ENCODE data around the gene ASPSCR1.

The ASPSCR1 gene

DNA sequence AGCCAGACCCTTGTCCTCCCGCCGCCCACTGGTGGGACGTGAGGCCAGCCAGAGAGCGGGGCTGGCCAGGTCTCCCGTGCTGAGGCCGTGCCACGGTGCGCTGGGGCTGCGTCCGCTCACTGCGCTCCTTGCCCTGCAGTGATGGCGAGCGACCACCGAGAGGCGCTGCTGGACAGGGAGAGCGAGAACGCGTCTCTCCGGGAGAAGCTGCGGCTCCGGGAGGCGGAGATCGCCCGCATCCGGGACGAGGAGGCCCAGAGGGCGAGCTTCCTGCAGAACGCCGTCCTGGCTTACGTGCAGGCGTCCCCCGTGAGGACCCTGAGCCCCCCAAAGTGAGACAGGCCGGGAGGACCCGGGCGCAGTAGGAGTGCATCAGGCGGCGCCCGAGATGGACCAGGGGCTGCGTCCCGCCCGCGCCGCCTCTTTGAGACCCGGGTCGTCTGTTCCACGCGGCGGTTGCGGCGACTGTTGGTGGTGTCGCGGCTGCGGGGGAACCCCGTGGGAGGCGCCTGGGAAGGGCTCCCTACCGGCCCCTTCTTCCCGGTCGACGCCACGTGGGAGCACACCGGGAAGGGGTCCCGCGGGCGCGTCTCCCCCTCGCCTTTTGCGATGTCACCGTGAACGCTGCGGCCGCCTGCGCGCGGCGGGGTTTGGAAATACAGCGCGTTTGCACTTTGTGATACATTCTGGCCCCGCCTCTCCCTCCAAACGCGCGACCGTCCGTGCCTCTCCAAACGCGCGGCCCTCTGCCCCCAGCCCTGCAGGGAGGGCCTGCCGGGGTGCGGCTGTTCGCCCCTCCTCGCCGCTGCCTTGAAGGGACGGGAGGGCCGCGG is 53.3 kb downstream of the ASPSCR1 start:
- peak overlapping the region; percentile 42 for H3K4me3 ChIP-seq (ENCODE audit: low read depth, low read length)
- TF ChIP-seq MYC (IDR thresholded peaks at IDR 0.05; ENCODE audit: low read depth, low read length) (peak; percentile 30), POLR2A (IDR thresholded peaks at IDR 0.05; ENCODE audit: extremely low read depth, insufficient read length) (peak; percentile 35)
- TF ChIP-seq, protein P1, sequence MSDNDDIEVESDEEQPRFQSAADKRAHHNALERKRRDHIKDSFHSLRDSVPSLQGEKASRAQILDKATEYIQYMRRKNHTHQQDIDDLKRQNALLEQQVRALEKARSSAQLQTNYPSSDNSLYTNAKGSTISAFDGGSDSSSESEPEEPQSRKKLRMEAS (IDR thresholded peaks at IDR 0.05; ENCODE audit: low read depth, low read length) = peak; percentile 55; the same call in 1 of the 2 replicates
- TF ChIP-seq, protein P2, sequence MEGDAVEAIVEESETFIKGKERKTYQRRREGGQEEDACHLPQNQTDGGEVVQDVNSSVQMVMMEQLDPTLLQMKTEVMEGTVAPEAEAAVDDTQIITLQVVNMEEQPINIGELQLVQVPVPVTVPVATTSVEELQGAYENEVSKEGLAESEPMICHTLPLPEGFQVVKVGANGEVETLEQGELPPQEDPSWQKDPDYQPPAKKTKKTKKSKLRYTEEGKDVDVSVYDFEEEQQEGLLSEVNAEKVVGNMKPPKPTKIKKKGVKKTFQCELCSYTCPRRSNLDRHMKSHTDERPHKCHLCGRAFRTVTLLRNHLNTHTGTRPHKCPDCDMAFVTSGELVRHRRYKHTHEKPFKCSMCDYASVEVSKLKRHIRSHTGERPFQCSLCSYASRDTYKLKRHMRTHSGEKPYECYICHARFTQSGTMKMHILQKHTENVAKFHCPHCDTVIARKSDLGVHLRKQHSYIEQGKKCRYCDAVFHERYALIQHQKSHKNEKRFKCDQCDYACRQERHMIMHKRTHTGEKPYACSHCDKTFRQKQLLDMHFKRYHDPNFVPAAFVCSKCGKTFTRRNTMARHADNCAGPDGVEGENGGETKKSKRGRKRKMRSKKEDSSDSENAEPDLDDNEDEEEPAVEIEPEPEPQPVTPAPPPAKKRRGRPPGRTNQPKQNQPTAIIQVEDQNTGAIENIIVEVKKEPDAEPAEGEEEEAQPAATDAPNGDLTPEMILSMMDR (IDR thresholded peaks at IDR 0.05; ENCODE audit: low read depth, low read length) = peak; percentile 32
- peak; percentile 90 for DNase-seq (ENCODE audit: low read depth)

DNA sequence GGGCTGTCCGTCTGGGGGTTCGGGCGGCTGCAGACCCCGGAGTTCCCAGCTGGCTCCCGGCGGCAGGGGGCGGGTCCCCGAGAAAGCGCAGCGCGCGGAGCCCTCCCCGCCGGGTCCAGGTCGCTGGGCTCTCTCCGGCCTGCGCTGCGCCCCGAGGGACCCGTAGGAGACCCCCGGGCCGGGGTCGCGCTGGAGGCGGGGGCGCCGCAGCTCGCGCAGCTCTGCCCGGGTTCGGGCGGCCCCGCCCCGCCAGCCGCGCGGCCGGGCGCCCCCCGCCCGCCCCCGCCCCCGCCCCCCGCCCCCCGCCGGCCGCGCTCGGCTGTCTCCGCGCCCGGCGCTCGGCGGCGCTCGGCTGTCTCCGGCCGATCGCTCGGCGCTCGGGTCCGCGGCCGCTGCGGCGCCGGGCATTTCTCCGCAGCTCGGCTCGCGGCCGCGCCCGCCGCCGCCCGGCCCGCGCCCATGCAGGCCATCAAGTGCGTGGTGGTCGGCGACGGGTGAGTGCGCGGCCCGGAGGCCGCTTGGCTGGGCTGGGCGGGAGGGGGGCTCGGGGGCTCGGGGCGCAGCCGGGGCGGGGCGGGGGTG is 54.0 kb downstream of the ASPSCR1 start, which contains the start of gene RAC3:
Gene RAC3 (plus strand): TSS at position 376 of the 582 bp plus-strand sequence. CDS start 84 bp downstream, at position 460.
- peak; percentile 65 for DNase-seq (ENCODE audit: low read depth)
- peak within 1 kb of the TSS; percentile 49 for H3K4me3 ChIP-seq (ENCODE audit: low read depth, low read length)
- TF ChIP-seq, protein P1 (IDR thresholded peaks at IDR 0.05; ENCODE audit: low read depth, low read length) = no peak
- TF ChIP-seq POLR2A (IDR thresholded peaks at IDR 0.05; ENCODE audit: extremely low read depth, insufficient read length) = peak; percentile 38

DNA sequence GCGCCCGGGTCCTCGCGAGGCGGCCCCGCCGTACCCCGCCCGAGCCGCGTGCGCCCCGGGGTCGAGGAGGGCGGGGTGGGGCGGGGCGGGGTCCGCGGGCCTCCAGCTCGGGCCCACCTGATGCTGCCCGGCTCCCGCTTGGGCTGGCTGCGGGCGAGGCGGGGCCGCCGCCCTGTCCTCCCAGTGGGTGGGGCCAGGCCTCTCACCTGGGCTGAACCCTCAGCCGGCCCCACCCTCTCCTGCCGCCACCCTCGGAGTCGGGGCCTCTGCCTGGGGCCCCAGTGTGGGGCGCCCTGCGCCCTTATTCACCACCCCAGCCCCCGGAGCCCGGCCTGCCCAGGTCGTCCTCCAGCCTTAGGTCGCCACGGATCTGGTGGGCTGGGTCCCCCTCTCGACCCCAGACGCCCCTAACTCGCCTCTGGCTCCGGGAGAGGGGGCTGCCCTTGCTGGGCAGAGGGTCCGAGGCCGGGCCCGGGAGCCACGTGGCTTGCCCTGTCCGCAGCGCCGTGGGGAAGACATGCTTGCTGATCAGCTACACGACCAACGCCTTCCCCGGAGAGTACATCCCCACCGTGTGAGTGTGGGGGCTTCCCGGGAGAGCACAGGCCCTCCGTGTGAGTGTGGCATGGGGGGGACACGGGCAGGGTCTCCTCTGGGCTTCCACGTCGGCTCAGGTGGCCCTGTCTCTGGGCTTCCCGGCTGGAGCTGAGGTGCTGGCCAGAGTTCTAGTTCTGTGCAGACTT is 54.6 kb downstream of the ASPSCR1 start:
- peak overlapping the region; percentile 49 for H3K4me3 ChIP-seq (ENCODE audit: low read depth, low read length)
- DNase-seq (ENCODE audit: low read depth) = peak; percentile 68
- TF ChIP-seq, protein P1 (IDR thresholded peaks at IDR 0.05; ENCODE audit: low read depth, low read length) = peak; percentile 84
- TF ChIP-seq, protein P2 (IDR thresholded peaks at IDR 0.05; ENCODE audit: low read depth, low read length) = no peak
- TF ChIP-seq POLR2A (IDR thresholded peaks at IDR 0.05; ENCODE audit: extremely low read depth, insufficient read length) = no peak
- peak; percentile 54; the same call in 1 of the 2 replicates for TF ChIP-seq MYC (IDR thresholded peaks at IDR 0.05; ENCODE audit: low read depth, low read length)

DNA sequence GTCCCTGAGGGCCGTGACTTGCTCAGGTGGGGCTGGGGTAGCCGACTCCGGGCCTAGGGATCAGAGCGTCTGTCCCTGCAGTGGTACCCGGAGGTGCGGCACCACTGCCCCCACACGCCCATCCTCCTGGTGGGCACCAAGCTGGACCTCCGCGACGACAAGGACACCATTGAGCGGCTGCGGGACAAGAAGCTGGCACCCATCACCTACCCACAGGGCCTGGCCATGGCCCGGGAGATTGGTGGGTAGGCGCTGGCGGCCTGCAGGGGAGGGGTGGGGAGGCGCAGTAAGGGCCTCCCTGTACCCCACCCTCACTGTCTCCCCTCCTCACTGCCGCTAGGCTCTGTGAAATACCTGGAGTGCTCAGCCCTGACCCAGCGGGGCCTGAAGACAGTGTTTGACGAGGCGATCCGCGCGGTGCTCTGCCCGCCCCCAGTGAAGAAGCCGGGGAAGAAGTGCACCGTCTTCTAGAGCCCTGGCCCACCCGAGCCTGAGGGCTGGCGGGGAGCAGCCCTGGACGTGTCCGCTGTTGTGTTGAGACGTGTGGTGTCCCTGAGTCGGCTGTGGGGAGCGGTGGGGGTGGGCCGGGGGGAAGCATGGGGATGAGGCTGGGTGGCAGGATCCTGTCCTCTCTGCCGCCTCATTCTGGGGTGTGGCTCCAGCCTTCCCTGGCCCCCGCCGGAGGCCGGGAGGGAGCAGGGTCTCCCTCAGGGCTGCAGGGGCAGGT is 56.1 kb downstream of the ASPSCR1 start:
- TF ChIP-seq, protein P2 (IDR thresholded peaks at IDR 0.05; ENCODE audit: low read depth, low read length) = no peak
- TF ChIP-seq POLR2A (IDR thresholded peaks at IDR 0.05; ENCODE audit: extremely low read depth, insufficient read length) = no peak
- TF ChIP-seq, protein P1 (IDR thresholded peaks at IDR 0.05; ENCODE audit: low read depth, low read length) = no peak
- no peak for TF ChIP-seq MYC (IDR thresholded peaks at IDR 0.05; ENCODE audit: low read depth, low read length)
- no peak for DNase-seq (ENCODE audit: low read depth)
- H3K4me3 ChIP-seq (ENCODE audit: low read depth, low read length) = no peak overlapping the region

DNA sequence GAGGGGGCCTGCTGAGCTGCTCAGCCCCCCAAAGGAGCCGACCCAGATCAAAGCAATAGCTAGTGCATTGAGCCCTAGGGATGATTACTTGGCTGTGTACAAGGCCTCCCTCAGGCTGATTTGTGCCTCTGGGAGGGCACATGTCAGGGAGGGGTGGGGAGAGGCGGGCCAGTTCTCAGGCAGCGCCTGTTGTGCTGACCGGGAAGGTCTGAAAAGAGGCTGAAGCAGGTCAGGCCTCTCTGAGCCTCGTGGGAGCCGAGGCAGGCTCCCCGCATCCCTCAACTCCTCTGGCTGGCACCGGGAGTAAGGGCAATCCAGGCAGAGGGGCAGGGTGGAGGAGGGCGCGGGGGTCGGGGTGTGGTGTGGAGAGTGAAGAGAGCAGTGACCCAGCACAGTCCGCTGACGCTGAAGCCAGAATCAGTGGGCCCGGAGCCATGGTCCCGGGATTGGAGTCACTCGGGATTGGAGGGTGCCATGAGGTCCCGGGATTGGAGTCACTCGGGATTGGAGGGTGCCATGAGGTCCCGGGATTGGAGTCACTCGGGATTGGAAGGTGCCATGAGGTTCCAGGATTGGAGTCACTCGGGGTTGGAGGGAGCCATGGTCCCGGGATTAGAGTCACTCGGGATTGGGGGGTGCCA is 57.1 kb downstream of the ASPSCR1 start:
- no peak for DNase-seq (ENCODE audit: low read depth)
- TF ChIP-seq POLR2A (IDR thresholded peaks at IDR 0.05; ENCODE audit: extremely low read depth, insufficient read length) = no peak
- TF ChIP-seq MYC (IDR thresholded peaks at IDR 0.05; ENCODE audit: low read depth, low read length) = no peak
- TF ChIP-seq, protein P2 (IDR thresholded peaks at IDR 0.05; ENCODE audit: low read depth, low read length) = no peak
- TF ChIP-seq, protein P1 (IDR thresholded peaks at IDR 0.05; ENCODE audit: low read depth, low read length) = no peak
- H3K4me3 ChIP-seq (ENCODE audit: low read depth, low read length) = no peak overlapping the region
